Stimulated activated CD4-positive, alpha-beta T cell treated with anti-CD3 and anti-CD28 coated beads, Interleukin-2, amount 100 ng/mL, for 48 hours (primary cell): Measurements from ENCODE around the gene RPS14.

ENCODE experiments used
- DNase-seq, 2 donors: peaks; one replicate each; pipeline ENCODE4 v3.0.0-alpha.2; 2020

Gene RPS14

DNA sequence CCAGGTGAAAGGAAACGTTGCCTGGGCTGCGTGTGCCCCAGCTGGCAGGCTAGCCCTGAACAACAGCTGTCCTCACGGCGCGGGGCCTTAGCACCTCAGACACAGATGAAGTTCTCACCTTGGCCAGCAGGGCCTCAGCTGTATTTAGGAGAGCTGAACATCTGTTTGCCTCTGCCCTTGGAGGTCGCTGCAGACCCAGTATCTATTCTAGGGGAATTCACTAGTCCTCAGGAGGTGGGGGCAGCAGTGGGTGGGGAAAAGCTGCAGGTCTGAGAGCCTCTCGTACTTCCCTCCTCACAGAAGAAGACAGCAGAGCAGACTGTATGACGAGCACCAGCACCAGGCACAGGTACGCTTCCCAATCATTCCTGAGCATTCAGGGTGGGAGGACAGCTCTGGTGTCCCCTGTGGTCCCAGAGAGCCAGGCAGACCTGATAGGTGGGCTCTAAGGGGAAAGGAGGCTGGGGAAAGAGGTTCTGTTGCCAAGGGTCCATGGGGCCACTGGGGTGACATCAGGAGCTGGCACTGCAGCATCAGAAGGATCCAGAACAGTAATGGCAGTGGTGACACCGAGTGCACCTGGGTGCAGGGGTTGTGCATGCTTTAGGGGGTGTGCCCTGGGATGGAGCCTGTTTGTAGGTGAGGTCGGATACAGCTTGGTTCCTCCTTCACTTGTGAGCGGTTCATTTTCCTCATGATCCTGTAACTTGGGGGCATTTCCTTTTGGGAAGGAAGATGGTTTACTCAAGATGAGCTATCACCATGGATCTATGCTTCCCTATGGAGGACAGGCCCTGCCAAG, 50.6 kb downstream of the RPS14 start:
- DNase-seq, result no peak

DNA sequence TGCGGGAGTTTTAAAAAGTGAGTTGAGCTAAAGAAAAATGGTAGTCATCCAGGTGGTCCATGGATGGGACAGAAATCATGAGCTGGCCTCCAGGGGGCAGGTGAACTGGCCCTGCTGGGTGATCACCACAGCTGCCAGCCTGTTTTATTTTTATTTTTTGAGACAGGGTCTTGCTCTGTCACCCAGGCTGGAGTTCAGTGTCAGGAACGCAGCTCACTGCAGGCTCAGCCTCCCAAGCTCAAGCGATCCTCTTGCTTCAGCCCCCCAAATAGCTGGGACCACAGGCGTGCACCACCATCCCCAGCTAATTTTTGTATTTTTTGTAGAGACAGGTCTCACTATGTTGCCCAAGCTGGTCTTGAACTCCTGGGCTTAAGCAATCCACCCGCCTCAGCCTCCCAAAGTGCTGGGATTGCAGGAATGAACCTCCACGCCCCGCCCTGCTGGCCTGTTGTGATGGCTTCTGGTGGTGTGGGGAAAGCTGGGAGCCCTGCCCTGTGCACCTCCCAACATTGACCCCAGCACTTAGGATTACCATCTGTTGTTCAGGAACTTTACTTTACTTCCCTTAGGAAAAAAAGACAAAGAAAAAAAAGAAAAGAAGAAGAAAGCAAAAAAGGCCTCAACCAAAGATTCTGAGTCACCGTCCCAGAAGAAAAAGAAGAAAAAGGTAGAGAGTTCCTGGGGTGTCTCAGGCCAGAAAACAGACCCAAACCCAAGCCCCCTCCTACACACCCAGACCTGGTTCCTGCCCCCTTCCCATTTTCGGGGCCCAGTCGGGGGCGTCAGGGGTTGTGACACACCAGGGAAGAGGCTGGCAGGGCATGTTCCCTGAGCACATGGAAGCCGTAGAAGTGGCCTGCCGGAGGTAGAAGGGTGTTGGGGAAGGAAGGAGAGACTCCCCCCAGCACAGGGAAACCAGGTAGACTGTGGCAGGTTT, 51.5 kb downstream of the RPS14 start:
- DNase-seq, result no peak

DNA sequence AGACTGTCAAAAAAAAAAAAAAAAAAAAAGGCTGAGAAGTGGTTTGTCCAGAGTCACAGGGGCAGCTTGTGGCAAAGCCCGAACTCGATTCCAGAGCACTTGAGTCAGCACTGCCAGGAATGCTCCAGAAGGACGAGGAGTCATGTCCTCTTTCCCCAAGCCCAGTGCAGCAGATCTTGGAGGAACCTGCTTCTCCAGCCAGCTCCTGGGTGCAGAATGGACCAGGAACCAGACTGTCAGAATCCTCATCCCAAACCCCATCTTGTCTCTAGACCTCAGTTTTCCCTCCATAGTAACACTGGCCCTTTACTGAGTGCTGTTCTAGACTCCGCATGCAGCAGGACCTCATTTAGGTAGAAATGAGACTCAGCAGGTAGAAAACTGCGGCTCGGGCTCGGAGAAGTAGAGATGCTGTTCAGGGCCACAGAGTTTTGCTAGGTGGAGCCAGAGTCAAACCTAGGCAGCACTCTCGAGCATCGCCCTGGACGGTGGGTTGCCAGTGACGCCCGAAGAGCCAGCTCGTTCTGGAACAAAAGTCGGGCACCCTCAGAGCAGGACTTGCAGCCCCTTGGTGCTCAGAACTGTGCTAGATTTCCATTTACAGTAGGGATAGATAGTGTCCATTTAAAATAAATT, 52.3 kb downstream of the RPS14 start:
- DNase-seq, result no peak

DNA sequence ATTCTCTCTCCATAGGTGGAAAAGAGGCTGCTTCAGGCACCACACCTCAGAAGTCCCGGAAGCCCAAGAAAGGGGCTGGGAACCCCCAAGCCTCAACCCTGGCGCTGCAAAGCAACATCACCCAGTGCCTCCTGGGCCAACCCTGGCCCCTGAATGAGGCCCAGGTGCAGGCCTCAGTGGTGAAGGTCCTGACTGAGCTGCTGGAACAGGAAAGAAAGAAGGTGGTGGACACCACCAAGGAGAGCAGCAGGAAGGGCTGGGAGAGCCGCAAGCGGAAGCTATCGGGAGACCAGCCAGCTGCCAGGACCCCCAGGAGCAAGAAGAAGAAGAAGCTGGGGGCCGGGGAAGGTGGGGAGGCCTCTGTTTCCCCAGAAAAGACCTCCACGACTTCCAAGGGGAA, 53.3 kb downstream of the RPS14 start:
- DNase-seq, result no peak

DNA sequence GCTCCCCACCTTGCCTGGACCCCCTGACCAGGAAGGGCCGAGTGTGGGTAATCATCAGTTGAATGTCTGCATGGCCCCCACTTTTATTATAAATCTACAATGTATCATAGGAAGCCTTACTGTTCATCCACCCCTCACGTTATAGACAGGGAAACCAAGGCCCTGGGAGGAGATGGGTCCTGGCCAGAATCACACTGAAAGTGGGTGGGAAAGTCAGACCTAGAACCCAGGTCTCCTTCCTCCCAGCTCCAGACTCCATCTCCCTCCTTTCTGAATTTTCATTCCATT, 53.9 kb downstream of the RPS14 start:
- DNase-seq, result no peak

DNA sequence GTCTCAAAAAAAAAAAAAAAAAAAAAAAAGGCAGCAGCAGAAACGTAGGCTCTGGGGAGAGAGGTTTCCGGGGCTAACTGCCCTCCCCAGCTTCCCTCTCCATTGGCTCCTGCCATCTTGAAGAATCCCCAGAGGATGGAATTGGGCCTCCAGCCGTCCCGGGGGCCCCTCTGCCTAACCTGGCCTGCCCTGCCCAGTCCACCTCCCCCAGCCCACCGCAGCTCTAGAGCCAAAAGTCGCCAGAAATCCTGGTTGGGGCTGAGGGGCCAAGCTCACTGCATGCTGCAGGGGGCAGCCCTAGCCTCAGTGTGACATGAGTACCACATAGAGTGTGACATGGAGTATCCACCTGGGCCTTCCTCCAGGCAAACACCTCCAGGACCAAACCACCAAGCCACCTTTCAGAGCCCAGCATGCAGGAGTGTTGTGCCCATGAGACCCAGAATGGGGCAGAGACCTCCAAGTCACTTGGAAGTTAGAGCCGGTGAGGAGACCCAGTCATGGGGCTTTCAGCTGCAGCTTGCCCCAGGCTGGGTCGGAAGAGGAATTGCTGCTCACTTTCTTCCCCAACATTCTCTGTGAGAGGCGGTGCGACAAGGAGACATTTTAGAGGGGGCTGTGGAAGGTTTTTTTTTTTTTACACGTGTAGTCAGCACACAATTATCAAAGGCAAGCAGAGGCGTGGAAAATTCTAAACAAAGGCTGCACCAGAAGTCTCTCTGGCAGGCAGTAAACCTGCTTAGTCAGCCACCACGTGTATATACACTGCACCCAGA, 54.4 kb downstream of the RPS14 start:
- no peak for DNase-seq

DNA sequence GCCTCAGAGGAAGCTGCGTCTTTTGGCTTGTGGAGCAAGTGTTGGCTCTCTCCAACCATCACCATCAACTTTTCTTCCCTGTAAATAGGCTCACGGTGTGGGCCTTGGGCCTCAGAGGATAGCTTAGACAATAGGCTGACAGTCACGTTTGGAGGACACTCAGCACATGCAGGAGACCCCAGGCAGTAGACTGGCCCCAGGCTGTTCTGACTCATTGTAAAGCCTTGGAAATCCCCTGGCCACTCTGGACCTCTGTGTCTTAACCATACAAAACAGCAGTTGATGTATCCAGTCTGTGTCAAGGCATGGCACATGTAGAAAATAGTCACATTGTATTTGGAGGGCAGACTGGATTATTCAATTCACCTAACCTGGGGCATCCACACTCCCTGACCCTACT, 55.4 kb downstream of the RPS14 start:
- DNase-seq, result no peak

DNA sequence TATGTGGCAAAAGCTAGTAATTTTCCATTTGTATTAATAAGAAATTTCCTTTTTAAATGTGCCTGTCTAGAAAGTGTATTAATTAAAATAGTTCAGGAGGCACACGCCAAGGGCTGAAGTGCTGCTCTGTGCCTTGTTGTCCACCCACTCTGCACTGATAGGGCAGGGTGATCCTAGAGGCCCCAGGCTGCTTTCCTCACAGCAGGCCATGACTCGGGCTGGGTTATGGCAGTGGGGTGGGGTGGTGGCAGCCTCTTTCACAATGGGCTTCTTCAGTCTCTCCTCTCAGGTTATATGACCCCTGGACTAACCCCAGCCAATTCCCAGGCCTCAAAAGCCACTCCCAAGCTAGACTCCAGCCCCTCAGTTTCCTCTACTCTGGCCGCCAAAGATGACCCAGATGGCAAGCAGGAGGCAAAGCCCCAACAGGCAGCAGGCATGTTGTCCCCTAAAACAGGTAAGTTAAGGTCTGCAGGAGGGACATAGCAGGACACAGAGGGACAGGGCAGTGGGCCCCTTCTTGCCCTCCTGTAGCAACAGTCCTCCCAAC, 56.4 kb downstream of the RPS14 start:
- no peak for DNase-seq

DNA sequence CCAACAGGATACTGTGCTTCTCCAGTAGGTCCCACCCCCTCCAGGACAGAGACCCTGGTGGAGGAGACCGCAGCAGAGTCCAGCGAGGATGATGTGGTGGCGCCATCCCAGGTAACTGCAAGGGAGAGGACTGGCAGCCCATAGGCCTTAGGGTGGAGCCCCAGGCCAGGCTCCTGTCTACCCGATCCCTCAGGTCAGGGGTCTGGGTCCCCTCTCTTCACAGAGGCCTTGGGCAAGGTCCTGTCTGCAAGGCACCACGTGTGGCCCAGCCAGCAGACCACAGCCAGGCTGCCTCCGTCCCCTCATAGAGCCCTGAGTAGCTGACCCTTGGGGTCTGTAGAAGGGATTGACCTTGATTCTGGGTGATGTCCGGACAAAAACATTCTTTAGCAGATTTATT, 56.9 kb downstream of the RPS14 start:
- DNase-seq, result no peak
